OCI-LY3 (cell line): ENCODE results near the gene SRPK2.

Experiments
- CTCF ChIP-seq: fragments of 200-600, 300-600 bp; sonication (generic); IDR thresholded peaks from 2 replicates; pipeline ENCODE4 v1.5.1; 2014; ENCODE audit warnings: antibody characterized with exemption, low read length, low read depth
- EZH2phosphoT487 ChIP-seq: fragments of 200-600 bp; shearing (Covaris generic); IDR thresholded peaks from 2 replicates; pipeline ENCODE4 v1.6.1; 2018; ENCODE audit warnings: antibody characterized with exemption, mixed run types, low read depth

GRCh38 chr7:105105579-105105978, 283.1 kb downstream of the SRPK2 start:
- no peak for TF ChIP-seq CTCF
- no peak for TF ChIP-seq EZH2phosphoT487
